Measurements from ENCODE around the gene LRGUK.
"Not testable (repeated sequence)": the region's sequence is repeated elsewhere in the genome, so short reads cannot be mapped to it uniquely, and the experiment has no call there.

- TF ChIP-seq EZH2 (IDR thresholded peaks at IDR 0.05); POLR2AphosphoS5 (IDR thresholded peaks at IDR 0.05; ENCODE audit: borderline replicate concordance, low read depth, low read length); FOXP2 (optimal IDR thresholded peaks at IDR 0.05; ENCODE audit: control extremely low read depth, extremely low read length, insufficient read depth): not testable (repeated sequence)
These were observed 104.2 kb downstream of the LRGUK start for GRCh38 chr7:134231296-134231695.
